HG03095 (cell line): ENCODE results near the gene SLC26A2.

Source experiments
- ATAC-seq: cut with Tn5 transposase; IDR thresholded peaks from one replicate; pipeline ENCODE4 v1.9.1; 2021; ENCODE audit warnings: moderate library complexity; ENCODE audit not compliant: unreplicated experiment

Gene SLC26A2

DNA sequence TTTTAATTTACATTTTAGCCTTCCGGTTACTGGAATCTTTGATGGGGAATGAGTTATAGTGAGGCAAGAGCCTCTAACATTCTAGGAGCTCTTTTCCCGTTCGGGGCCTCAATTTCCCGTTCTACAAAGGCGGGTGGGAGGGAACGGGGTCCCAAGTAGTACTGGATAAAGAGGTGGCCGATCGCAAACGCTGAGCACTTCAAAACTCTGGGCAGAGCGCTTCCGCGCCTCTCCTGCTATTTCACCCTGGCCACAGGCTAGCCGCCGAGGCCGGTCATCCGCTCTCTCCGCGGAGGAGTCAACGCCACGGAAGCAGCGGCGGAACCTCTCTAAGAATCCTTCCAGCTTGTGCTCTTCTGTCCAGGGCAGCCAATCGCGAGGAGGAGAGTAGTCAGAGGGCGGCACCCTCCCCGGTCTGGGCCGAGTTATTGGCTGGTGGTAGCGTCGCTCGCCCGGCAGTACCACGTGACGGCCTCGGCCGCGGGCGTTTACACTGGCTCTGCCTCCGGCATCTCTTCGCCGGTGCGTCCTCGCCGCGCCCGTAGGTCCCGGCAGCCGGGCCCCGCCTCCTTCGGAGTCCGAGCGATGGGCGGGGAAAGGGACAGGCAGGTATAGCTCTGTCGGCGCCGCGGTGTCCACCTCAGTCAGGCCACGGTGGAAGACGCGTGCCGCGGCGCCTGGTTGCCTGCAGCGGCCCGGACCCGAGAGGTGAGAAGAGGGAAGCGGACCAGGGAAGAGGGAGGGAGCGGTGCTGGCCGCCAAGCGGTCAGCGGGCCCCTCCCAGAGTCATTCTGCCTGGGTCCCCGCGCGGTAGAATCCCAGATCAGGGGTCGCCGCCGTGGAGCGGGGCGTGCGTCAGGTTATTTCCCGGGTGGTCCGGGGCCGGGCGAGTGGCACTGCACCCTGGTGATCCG is at the start of gene SLC26A2:
Gene SLC26A2, plus strand, starts transcription at position 487 of the 914 bp plus-strand sequence. CDS start 16,895 bp downstream, outside the sequence.
- ATAC-seq = peak; percentile 98

GRCh38 chr5:149911031-149911430 is 49.5 kb upstream of the SLC26A2 start:
- ATAC-seq = no peak

- no peak for ATAC-seq
Measured at GRCh38 chr5:149912226-149912871, 48.2 kb upstream of the SLC26A2 start.

- no peak for ATAC-seq
Measured at GRCh38 chr5:149913436-149914419, 46.8 kb upstream of the SLC26A2 start.

DNA sequence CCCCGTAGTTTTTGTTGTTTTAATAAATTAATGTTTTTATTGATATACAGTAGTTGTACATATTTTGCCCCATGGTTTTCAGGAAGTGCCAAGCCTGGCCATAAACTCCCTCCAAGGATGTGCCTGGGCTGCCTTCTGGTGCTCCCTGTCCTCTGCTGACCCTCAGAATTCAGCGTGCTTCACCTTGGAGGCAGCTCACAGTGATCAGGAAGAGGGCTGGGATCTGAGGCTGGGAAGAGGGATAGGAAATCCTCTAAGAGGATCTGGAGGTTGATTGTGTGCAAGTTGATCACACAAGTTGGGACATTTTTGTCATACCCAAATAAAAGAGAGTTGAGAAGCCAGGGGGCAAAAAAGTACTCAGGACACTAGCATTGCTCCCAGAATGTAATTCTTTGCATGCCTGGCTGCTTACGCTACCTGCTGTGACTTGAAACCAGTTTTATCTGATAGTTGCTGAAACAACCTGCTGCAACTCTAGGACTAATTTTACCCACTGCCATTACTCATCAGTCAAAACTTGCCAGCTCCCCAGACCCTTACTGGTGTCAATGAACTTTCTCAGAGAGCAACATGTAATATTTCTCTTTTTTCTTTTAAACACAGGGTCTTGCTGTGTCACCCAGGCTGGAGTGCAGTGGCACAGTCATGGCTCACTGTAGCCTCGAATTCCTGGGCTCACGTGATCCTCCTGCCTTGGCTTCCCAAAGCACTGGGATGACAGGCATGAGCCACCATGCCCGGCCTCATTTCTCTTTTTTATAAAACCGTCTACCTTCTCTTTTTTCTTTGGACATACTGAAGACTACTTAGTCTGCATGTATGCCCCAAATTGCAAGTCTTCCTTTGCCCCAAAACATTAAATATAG is 44.9 kb upstream of the SLC26A2 start:
- no peak for ATAC-seq

GRCh38 chr5:149916334-149917072 is 44.1 kb upstream of the SLC26A2 start:
- ATAC-seq = no peak

DNA sequence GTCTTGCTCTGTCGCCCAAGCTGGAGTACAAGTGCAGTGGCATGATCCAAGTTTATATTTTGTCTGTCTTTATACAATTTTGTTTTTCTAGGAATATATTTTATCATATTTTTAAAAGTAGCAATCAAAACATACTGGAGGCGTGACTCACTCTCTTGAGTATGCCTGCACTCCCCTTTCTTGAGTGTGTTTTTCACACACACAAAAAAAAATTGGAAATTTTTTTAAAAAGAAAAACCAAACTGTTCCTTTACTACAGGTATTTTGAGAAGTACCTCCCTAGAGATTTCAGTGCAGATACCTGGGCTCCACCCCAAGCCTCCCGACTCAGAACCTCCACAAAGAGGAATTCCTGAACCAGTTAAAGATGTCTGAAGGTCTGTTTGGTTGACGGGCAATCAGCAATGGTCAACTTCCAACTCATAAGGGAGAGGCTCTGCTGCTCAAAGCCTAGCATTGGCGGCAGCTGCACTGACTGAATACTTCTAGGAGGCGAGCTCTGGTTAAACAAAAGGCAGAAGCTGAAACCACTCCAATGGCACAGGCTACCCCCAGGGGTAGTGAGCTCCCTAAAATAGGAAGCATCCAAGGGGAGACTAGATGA is 43.4 kb upstream of the SLC26A2 start:
- no peak for ATAC-seq

DNA sequence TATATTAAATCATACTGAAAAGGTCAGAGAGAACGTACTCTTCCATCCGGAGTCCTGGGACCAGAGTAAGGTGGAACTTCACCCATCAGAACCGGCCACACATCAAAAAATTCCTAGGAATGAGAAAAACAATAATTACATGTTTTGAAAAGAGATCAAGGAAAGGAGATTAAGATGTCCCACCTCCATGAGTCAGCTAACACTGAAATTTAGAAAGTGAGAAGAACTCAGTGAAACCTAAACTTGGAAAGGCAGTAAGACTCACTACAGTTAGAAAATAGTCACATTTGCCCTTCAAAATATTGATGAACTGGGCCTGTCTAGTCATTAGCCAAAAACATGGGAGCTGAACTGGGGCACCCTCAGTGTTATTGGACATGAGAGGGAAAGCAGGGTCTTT is 39.0 kb upstream of the SLC26A2 start:
- no peak for ATAC-seq

- ATAC-seq = no peak
Measured at GRCh38 chr5:149922950-149923349, 37.6 kb upstream of the SLC26A2 start.

DNA sequence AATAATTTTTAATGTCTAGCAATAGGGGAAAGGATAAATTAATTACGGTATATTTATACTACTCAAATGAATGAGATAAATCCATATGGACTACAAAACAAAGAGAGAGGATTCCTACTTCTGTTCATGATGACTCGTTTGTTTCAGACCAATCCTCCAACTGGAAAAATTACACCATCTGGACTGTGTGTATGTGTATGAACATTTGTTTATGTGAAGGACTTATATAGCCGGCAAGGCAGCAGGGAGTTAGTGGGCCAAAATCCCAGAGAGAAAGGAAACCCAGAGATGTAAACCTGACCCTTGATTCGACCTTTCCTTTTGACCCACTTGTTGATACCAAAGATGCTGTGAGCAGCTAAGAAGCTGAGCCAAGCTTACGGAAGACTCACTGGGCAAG is 36.1 kb upstream of the SLC26A2 start:
- ATAC-seq = no peak

DNA sequence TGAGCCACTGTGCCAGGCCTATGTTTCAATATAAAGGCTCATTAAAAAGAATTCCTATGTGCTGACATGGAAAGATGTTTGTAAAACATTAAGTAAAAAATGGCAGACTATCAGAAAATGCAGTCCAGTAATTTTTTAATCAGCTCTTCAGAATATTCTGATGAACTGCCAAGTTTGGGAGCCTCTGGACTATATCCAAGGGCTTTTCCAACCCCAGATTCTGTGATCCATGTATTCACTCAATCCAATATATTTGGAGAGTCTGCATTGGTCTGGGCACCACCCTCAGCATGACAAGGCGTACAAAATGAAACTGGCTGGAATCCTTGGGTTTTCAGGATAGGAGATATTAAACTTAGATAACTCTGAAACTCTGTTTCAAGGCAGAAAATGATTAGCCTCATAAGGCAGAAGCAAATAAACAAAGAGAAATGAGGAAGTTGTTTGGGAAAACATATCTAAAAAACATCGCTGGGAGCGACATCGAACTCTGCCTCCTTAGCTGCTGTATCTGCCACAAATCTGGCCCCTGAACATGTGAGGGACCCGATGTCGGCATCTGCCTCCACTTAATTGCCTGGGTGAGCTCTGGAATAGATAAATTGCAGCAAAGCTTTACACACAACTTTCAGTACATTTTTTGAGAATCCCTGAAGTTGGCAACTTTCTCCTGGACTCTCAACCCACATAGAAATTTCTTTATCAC is 30.4 kb upstream of the SLC26A2 start:
- ATAC-seq = no peak

GRCh38 chr5:149930749-149931574 is 29.6 kb upstream of the SLC26A2 start:
- ATAC-seq = no peak

- ATAC-seq = no peak
Measured at GRCh38 chr5:149931992-149932436, 28.5 kb upstream of the SLC26A2 start.

DNA sequence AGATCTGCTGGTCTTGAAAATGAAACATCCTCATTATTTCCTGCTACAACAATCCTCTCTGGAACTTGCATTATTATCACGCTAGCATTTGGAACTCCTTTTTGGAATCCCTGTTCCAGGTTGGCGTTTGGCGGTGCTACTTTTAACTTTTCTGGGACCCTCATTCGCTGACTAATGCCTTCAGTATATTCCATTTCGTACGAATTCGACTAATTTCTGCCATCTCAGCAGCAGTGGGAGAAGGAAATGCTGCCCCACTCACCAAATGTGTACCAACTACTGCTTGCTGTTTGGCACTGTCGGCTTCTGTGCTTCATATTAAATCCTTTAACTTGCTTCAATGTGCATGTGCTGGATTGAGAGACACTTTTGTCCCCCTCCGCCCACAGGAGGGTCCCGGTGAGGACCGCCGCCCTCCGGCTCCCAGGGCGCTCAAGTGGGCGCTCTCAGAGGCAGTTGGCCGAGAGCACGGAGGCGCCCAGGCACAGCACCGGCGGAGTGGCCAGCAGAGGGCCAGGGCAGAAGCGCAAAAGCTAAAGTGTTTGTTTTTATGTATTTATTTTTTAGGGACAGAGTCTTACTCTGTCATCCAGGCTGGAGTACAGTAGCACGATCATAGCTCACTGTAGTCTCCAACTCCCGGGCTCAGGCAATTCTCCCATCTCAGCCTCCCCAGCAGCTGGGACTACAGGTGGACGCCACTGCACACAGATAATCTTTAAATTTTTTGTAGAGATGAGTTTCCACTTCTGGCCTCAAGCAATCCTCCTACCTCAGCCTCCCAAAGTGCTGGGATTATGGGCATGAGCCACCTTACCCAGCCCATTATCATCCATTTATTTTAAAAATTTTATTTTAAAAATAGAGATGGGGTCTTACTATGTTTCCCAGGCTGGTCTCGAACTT is 27.9 kb upstream of the SLC26A2 start:
- ATAC-seq = no peak

- ATAC-seq = no peak
Measured at GRCh38 chr5:149935431-149935901, 25.1 kb upstream of the SLC26A2 start.

- ATAC-seq = no peak
Measured at GRCh38 chr5:149936044-149936699, 24.4 kb upstream of the SLC26A2 start.
